Subcutaneous abdominal adipose tissue (tissue), 5 donors: Measurements from ENCODE around the gene PROM1.

Source experiments
- H3K27ac ChIP-seq: one replicate; pipeline ENCODE4 v1.7.0; 2013; ENCODE audit warnings: low read depth, mild to moderate bottlenecking, inconsistent platforms, low read length, moderate library complexity
- H3K27me3 ChIP-seq, 5 donors: one replicate each; pipeline ENCODE4 v1.7.0; 2013; ENCODE audit warnings: low read length in 5 of 5, inconsistent platforms in 1 of 5; ENCODE audit not compliant: control insufficient read depth in 5 of 5, insufficient read depth in 4 of 5
- H3K36me3 ChIP-seq, 5 donors: one replicate each; pipeline ENCODE4 v1.7.0; 2013; ENCODE audit warnings: low read length in 5 of 5; ENCODE audit not compliant: control insufficient read depth in 5 of 5, insufficient read depth in 5 of 5
- H3K4me1 ChIP-seq, 5 donors: one replicate each; pipeline ENCODE4 v1.7.0; 2013; ENCODE audit warnings: low read length in 5 of 5, mild to moderate bottlenecking in 3 of 5, moderate library complexity in 1 of 5; ENCODE audit not compliant: control insufficient read depth in 5 of 5, insufficient read depth in 5 of 5
- H3K4me3 ChIP-seq, 5 donors: one replicate each; pipeline ENCODE4 v1.7.0; 2013; ENCODE audit warnings: low read length in 5 of 5, low read depth in 1 of 5
- H3K9ac ChIP-seq, 5 donors: one replicate each; pipeline ENCODE4 v1.7.0; 2013; ENCODE audit warnings: low read length in 5 of 5, mild to moderate bottlenecking in 4 of 5, moderate library complexity in 3 of 5
- H3K9me3 ChIP-seq, 5 donors: one replicate each; pipeline ENCODE4 v1.7.0; 2013; ENCODE audit warnings: low read length in 5 of 5; ENCODE audit not compliant: control insufficient read depth in 5 of 5
- donor health status: healthy.
- donor health status: healthy.
- donor health status: healthy.
- donor health status: healthy.
- donor health status: healthy.

The PROM1 gene

GRCh38 chr4:16023776-16024408 is 59.9 kb downstream of the PROM1 start:
- peaks cover 0 to 22% (median 15%) of the 10 kb centered on the region in 5 donors for H3K4me1 ChIP-seq
- no peaks in the 10 kb centered on the region for H3K9me3 ChIP-seq
- H3K4me3 ChIP-seq = no peak overlapping the region
- H3K27me3 ChIP-seq = no peaks in the 10 kb centered on the region
- no peaks in the 10 kb centered on the region for H3K36me3 ChIP-seq
- no peak overlapping the region for H3K27ac ChIP-seq
- no peak overlapping the region for H3K9ac ChIP-seq

GRCh38 chr4:16021804-16022560 is 61.8 kb downstream of the PROM1 start:
- Histone ChIP-seq H3K27ac (no peak overlapping the region), H3K27me3 (peaks cover 0 to 4% (median 3%) of the 10 kb centered on the region in 5 donors), H3K36me3 (no peaks in the 10 kb centered on the region), H3K4me1 (peaks cover 0 to 21% (median 10%) of the 10 kb centered on the region in 5 donors), H3K4me3 (no peak overlapping the region), H3K9ac (no peak overlapping the region), H3K9me3 (no peaks in the 10 kb centered on the region)

- Histone ChIP-seq H3K27me3 (peaks cover 0 to 4% (median 3%) of the 10 kb centered on the region in 5 donors), H3K36me3 (no peaks in the 10 kb centered on the region), H3K9me3 (no peaks in the 10 kb centered on the region), H3K9ac (no peak overlapping the region), H3K4me3 (no peak overlapping the region), H3K4me1 (peaks cover 0 to 15% (median 0%) of the 10 kb centered on the region in 5 donors), H3K27ac (no peak overlapping the region)
Observed at GRCh38 chr4:16019649-16020048, 64.2 kb downstream of the PROM1 start.

DNA sequence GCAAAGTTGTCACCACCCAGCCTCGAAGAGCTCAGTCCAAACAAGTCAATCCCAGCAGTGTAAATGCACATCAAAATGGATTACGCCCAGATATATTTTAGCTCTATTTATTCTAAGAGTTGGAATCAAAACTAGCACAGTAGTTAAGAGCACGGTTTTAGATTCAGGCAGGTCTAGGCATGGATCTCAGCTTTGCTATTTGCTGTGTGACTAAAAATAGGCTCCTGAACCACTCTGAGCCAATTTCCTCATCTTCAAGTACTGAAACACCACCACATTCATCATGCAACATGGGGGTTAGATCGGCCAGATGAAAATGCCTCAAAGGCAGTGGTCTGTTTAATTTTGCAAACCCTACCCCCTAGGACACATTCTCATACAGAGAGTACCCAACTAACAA is 65.0 kb downstream of the PROM1 start:
- Histone ChIP-seq H3K36me3 (no peaks in the 10 kb centered on the region), H3K9me3 (no peaks in the 10 kb centered on the region), H3K4me1 (peaks cover 0 to 15% (median 0%) of the 10 kb centered on the region in 5 donors), H3K9ac (no peak overlapping the region), H3K27ac (no peak overlapping the region), H3K4me3 (no peak overlapping the region), H3K27me3 (peaks cover 0 to 4% (median 3%) of the 10 kb centered on the region in 5 donors)

GRCh38 chr4:16018061-16018676 is 65.7 kb downstream of the PROM1 start:
- peaks cover 0 to 10% (median 0%) of the 10 kb centered on the region in 5 donors for H3K4me1 ChIP-seq
- peaks cover 0 to 4% (median 3%) of the 10 kb centered on the region in 5 donors for H3K27me3 ChIP-seq
- no peak overlapping the region for H3K4me3 ChIP-seq
- H3K36me3 ChIP-seq = no peaks in the 10 kb centered on the region
- no peaks in the 10 kb centered on the region for H3K9me3 ChIP-seq
- no peak overlapping the region for H3K27ac ChIP-seq
- H3K9ac ChIP-seq = no peak overlapping the region

DNA sequence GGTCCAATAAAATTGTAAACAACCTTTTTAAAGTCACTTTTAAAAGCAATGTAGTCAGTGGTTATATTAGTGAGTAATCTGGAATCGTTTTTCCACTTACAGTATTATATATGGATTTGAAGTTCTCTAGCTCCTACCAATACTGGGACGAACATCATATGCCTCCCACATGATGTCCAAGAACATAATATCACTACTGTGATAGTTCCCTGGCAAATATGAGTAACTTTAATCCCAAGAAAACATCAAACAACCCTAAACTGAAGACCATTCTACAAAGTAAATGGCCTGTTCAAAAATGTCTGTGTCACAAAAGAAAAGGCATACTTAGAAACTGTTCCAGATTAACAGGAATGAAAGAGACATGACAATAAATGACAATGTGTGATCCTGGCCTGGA is 67.3 kb downstream of the PROM1 start:
- Histone ChIP-seq H3K4me1 (peaks cover 0 to 2% (median 0%) of the 10 kb centered on the region in 5 donors), H3K9ac (no peak overlapping the region), H3K9me3 (no peaks in the 10 kb centered on the region), H3K27ac (no peak overlapping the region), H3K27me3 (peaks cover 0 to 4% (median 3%) of the 10 kb centered on the region in 5 donors), H3K36me3 (no peaks in the 10 kb centered on the region), H3K4me3 (no peak overlapping the region)

GRCh38 chr4:16011173-16011572 is 72.7 kb downstream of the PROM1 start:
- no peak overlapping the region for H3K27ac ChIP-seq
- H3K4me3 ChIP-seq = no peak overlapping the region
- H3K9me3 ChIP-seq = no peaks in the 10 kb centered on the region
- peaks cover 0 to 2% (median 0%) of the 10 kb centered on the region in 5 donors for H3K27me3 ChIP-seq
- H3K36me3 ChIP-seq = no peaks in the 10 kb centered on the region
- no peak overlapping the region for H3K9ac ChIP-seq
- no peaks in the 10 kb centered on the region for H3K4me1 ChIP-seq

GRCh38 chr4:16009153-16009552 is 74.7 kb downstream of the PROM1 start:
- Histone ChIP-seq H3K27me3 (peaks cover 0 to 2% (median 0%) of the 10 kb centered on the region in 5 donors), H3K4me3 (no peak overlapping the region), H3K27ac (no peak overlapping the region), H3K9me3 (no peaks in the 10 kb centered on the region), H3K9ac (no peak overlapping the region), H3K36me3 (no peaks in the 10 kb centered on the region), H3K4me1 (no peaks in the 10 kb centered on the region)

DNA sequence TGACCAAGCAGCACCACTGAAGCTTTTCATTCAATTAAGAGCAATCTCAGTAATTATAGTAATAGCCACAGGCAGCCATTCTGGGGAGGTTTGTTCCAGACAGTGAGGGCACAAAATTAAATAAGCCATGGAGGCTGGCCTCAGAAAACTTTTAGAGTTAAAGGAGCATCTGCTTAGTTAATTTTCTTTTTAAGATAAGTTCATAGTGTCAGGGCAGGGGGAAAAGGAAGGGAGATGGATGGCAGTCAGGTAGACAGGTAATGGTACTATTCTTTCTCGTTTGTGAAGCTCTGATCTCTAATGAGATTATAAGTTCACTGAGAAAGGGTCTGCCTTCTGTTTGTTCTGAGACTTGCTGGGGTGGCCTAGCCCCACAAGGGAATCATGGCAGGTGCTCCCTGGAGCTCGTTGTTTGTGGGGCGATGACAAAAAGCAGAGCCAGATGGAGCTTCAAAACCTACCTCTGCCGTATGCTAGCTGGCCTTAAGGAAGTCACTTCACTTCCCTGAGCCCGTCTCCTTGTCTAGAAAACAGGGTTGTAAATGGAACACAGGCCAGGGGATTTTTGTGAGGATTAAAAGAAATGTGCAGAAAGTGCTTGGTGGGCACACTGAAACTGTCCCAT is 76.2 kb downstream of the PROM1 start:
- Histone ChIP-seq H3K4me3 (no peak overlapping the region), H3K27ac (no peak overlapping the region), H3K36me3 (no peaks in the 10 kb centered on the region), H3K9me3 (no peaks in the 10 kb centered on the region), H3K4me1 (no peaks in the 10 kb centered on the region), H3K27me3 (peaks cover 0 to 2% (median 0%) of the 10 kb centered on the region in 5 donors), H3K9ac (no peak overlapping the region)
